B cell (primary cell): ENCODE measurements around the gene GRK5.

Experiments used
- EZH2 ChIP-seq: IDR thresholded peaks from 2 replicates; pipeline ENCODE4 v1.6.1; 2012; ENCODE audit warnings: borderline replicate concordance, low read depth, mild to moderate bottlenecking, moderate library complexity, low read length; ENCODE audit not compliant: insufficient read depth, poor library complexity, severe bottlenecking
- TF ChIP-seq, protein P1 (sequence below): fragments of 200-600 bp; IDR thresholded peaks from one replicate; pipeline ENCODE4 v1.8.0; 2022; ENCODE audit warnings: antibody characterized with exemption, mild to moderate bottlenecking

DNA sequence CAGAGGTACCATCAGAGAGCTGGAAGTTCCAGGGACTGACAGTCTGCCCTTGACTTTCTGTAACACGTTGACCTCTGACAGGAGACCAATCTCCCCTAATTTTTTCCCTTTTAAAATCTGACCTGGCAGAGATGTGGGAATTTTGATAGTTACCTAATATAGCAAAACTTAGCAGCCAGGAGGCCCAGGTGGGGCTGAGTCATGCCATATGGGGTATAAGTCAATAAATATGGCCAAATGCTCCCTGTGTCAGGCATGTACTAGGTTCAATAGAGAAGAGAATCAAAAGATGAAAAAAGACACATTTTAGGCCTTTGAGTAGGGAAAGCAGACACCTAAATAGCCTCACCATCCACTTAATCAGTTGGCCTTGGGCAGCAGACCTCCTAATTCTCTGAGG, 6.1 kb upstream of the GRK5 start:
- TF ChIP-seq, protein P1, sequence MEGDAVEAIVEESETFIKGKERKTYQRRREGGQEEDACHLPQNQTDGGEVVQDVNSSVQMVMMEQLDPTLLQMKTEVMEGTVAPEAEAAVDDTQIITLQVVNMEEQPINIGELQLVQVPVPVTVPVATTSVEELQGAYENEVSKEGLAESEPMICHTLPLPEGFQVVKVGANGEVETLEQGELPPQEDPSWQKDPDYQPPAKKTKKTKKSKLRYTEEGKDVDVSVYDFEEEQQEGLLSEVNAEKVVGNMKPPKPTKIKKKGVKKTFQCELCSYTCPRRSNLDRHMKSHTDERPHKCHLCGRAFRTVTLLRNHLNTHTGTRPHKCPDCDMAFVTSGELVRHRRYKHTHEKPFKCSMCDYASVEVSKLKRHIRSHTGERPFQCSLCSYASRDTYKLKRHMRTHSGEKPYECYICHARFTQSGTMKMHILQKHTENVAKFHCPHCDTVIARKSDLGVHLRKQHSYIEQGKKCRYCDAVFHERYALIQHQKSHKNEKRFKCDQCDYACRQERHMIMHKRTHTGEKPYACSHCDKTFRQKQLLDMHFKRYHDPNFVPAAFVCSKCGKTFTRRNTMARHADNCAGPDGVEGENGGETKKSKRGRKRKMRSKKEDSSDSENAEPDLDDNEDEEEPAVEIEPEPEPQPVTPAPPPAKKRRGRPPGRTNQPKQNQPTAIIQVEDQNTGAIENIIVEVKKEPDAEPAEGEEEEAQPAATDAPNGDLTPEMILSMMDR, result no peak
- TF ChIP-seq EZH2, result no peak
